Measurements from ENCODE around the gene SCN1B.

SCN1B gene

DNA sequence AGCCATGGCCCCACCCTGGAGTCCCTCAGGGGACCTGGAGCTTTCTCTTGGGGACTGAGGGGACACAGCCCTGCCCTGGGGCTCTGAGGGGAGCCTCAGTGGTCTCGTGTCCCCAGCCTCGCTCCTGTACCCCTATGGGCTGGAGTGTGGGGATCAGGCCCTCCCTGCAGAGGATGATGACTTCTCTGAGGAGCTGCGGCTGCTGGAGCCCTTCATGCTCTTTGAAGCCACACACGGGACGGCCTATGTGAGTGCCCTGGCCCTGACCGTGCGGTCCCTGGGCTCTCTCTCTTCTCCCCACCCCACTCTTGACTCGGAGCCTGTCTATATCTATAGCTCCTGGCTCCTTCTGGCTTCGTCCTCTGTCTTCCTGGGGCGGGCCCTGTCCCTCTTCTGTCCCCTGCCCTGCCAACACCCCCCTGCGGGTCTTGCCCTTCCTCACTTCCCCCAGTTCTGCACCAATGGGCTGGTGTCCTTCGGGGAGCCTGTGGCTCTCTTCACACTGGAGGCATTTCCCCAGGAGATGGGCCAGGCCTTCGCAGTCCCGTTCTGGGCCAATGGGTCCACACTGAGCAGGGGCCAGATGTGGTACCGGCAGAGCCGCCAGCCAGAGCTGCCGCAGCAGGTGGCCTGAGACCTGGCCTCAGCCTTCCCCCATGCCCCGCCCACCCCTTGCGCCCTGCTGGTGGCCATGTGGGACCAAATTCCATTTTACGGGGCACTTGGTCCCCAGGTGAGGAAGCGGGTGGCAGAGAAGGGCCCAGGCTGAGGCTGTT is 44.3 kb downstream of the SCN1B start:
- no peaks in the 10 kb centered on the region for H3K27me3 ChIP-seq (ENCODE audit: insufficient read depth, low read length, poor library complexity)
- H3K27ac ChIP-seq (ENCODE audit: low read length), result no peak overlapping the region
- no peak overlapping the region for H3K4me2 ChIP-seq (ENCODE audit: insufficient read depth, low read length)
- H3K36me3 ChIP-seq (ENCODE audit: insufficient read depth, low read length), result no peaks in the 10 kb centered on the region
- H3K79me2 ChIP-seq (ENCODE audit: insufficient read depth, low read length), result no peaks in the 10 kb centered on the region
- no peak overlapping the region for H3K4me3 ChIP-seq (ENCODE audit: low read depth in 1 of 2, low read length in 2 of 2)
- no peak for TF ChIP-seq EZH2 (IDR thresholded peaks at IDR 0.05; ENCODE audit: borderline replicate concordance, low read depth, low read length, severe bottlenecking)
- TF ChIP-seq, protein P1, sequence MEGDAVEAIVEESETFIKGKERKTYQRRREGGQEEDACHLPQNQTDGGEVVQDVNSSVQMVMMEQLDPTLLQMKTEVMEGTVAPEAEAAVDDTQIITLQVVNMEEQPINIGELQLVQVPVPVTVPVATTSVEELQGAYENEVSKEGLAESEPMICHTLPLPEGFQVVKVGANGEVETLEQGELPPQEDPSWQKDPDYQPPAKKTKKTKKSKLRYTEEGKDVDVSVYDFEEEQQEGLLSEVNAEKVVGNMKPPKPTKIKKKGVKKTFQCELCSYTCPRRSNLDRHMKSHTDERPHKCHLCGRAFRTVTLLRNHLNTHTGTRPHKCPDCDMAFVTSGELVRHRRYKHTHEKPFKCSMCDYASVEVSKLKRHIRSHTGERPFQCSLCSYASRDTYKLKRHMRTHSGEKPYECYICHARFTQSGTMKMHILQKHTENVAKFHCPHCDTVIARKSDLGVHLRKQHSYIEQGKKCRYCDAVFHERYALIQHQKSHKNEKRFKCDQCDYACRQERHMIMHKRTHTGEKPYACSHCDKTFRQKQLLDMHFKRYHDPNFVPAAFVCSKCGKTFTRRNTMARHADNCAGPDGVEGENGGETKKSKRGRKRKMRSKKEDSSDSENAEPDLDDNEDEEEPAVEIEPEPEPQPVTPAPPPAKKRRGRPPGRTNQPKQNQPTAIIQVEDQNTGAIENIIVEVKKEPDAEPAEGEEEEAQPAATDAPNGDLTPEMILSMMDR (IDR thresholded peaks at IDR 0.05; ENCODE audit: borderline replicate concordance, extremely low read depth, low read length, poor library complexity, severe bottlenecking), result no peak
- no peak overlapping the region for H3K9ac ChIP-seq (ENCODE audit: low read depth, low read length)
- no peak for DNase-seq
- no peaks in the 10 kb centered on the region for H4K20me1 ChIP-seq (ENCODE audit: insufficient read depth, low read length)
- ATAC-seq (ENCODE audit: insufficient read depth, low read depth), result no peak
- no peaks in the 10 kb centered on the region for H3K9me3 ChIP-seq (ENCODE audit: insufficient read depth, low read length, severe bottlenecking)
- no peaks in the 10 kb centered on the region for H3K4me1 ChIP-seq (ENCODE audit: insufficient read depth, low read length)
- no peak overlapping the region for H2AFZ ChIP-seq (ENCODE audit: low read depth, low read length)

DNA sequence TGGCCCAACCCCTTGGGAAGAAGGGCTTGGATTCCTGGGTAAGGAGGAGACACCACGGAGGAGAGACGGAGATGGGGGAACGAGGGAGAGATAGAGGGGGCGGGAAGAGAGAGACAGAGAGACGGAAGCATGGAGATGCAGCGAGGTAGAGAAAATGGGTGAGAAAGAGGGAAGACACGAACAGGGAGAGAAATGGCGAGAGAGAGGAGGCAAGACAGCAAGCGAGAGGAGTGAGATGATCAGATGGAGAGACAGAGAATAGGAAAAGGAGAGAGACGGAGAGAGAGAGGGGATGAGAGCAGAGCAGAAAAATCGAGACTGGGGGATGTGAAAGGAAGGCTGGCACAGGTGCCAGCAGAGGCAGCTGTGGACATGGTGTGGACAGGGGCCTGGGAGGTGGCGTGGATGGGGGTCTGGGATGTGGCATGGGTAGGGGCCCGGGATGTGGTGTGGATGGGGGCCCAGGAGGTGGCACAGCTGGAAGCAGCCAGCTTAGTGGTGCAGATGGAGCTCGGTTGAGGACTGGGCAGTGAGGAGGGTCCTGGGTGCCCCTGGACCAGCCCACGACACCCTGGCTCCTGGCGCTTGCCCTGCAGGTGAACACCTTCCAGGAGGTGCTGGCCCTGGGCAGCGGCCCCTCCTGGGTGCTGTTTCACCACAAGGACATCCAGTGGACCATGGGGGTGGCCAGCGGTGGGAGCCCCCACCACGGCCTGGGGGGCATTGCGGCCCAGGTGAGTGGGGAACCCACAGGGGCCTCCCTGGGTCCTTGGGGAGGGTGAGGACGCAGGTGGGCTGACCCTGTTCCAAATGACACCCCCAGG is 45.1 kb downstream of the SCN1B start:
- TF ChIP-seq, protein P1 (IDR thresholded peaks at IDR 0.05; ENCODE audit: borderline replicate concordance, extremely low read depth, low read length, poor library complexity, severe bottlenecking), result no peak
- TF ChIP-seq EZH2 (IDR thresholded peaks at IDR 0.05; ENCODE audit: borderline replicate concordance, low read depth, low read length, severe bottlenecking), result no peak
- Histone ChIP-seq H3K9ac (ENCODE audit: low read depth, low read length) (no peak overlapping the region), H2AFZ (ENCODE audit: low read depth, low read length) (no peak overlapping the region), H3K9me3 (ENCODE audit: insufficient read depth, low read length, severe bottlenecking) (no peaks in the 10 kb centered on the region), H3K27me3 (ENCODE audit: insufficient read depth, low read length, poor library complexity) (no peaks in the 10 kb centered on the region), H3K36me3 (ENCODE audit: insufficient read depth, low read length) (no peaks in the 10 kb centered on the region), H3K4me1 (ENCODE audit: insufficient read depth, low read length) (no peaks in the 10 kb centered on the region), H3K79me2 (ENCODE audit: insufficient read depth, low read length) (no peaks in the 10 kb centered on the region), H3K27ac (ENCODE audit: low read length) (no peak overlapping the region), H3K4me2 (ENCODE audit: insufficient read depth, low read length) (no peak overlapping the region), H3K4me3 (ENCODE audit: low read depth in 1 of 2, low read length in 2 of 2) (no peak overlapping the region), H4K20me1 (ENCODE audit: insufficient read depth, low read length) (no peaks in the 10 kb centered on the region)
- ATAC-seq (ENCODE audit: insufficient read depth, low read depth) (no peak), DNase-seq (no peak)

DNA sequence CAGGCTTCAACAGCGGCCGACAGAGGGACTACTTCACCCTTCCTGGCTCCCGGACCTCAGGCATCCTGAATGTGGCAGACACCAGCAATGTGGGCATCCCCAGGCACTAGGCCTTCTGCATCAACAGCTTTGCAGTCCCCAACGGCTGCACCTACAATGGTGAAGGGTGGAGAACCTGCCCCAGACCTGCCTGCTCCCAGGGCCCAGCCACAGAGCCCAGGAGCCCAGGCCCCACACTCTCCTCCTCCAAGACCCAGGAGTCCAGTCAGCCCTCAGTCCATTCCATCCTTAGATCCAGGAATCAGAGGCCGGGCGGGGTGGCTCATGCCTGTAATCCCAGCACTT is 45.7 kb downstream of the SCN1B start:
- DNase-seq (no peak), ATAC-seq (ENCODE audit: insufficient read depth, low read depth) (no peak)
- H3K4me2 ChIP-seq (ENCODE audit: insufficient read depth, low read length), result no peak overlapping the region
- no peaks in the 10 kb centered on the region for H3K27me3 ChIP-seq (ENCODE audit: insufficient read depth, low read length, poor library complexity)
- no peaks in the 10 kb centered on the region for H3K79me2 ChIP-seq (ENCODE audit: insufficient read depth, low read length)
- no peaks in the 10 kb centered on the region for H3K4me1 ChIP-seq (ENCODE audit: insufficient read depth, low read length)
- TF ChIP-seq, protein P1 (IDR thresholded peaks at IDR 0.05; ENCODE audit: borderline replicate concordance, extremely low read depth, low read length, poor library complexity, severe bottlenecking), result no peak
- TF ChIP-seq EZH2 (IDR thresholded peaks at IDR 0.05; ENCODE audit: borderline replicate concordance, low read depth, low read length, severe bottlenecking), result no peak
- H3K9ac ChIP-seq (ENCODE audit: low read depth, low read length), result no peak overlapping the region
- no peak overlapping the region for H3K4me3 ChIP-seq (ENCODE audit: low read depth in 1 of 2, low read length in 2 of 2)
- H3K27ac ChIP-seq (ENCODE audit: low read length), result no peak overlapping the region
- no peaks in the 10 kb centered on the region for H3K9me3 ChIP-seq (ENCODE audit: insufficient read depth, low read length, severe bottlenecking)
- no peaks in the 10 kb centered on the region for H4K20me1 ChIP-seq (ENCODE audit: insufficient read depth, low read length)
- no peaks in the 10 kb centered on the region for H3K36me3 ChIP-seq (ENCODE audit: insufficient read depth, low read length)
- no peak overlapping the region for H2AFZ ChIP-seq (ENCODE audit: low read depth, low read length)

Measured in DND-41 (cell line).